Testis (tissue), 2 donors: ENCODE results near the gene LCE2A.

Experiments used
- POLR2A ChIP-seq: fragments of 450-650 bp; IDR thresholded peaks from one replicate; pipeline ENCODE4 v1.6.1; 2017; ENCODE audit warnings: antibody characterized with exemption, mild to moderate bottlenecking, moderate library complexity
- TF ChIP-seq, protein P1 (sequence below), 3 experiments: fragments of 450-650 bp in 2 of 3; fragments of 200-600 bp in 1 of 3; sonication (generic) in 1 of 3; IDR thresholded peaks; one replicate each; pipeline ENCODE4 v1.5.1; 2016 to 2019; ENCODE audit warnings: antibody characterized with exemption in 3 of 3, mild to moderate bottlenecking in 2 of 3, moderate library complexity in 1 of 3

DNA sequence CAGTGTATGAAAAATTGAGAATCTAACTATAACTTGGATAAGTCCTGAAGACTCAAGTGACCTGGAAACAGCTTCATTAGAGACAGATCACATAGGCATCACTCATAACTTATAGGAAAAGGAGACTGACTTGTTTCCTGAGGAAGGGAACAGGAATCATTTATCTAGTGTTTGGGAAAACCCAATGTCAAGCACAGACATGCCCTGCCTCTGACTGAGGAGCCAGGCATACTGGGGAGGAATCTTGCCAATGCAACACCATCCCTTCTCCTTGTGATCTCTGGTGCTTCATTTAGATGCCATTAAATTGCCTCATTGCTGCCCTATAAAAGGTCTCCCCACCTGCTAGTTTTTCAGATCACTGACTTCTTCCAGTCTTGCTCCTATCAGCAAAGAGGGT, 20.1 kb downstream of the LCE2A start:
- TF ChIP-seq, protein P1, sequence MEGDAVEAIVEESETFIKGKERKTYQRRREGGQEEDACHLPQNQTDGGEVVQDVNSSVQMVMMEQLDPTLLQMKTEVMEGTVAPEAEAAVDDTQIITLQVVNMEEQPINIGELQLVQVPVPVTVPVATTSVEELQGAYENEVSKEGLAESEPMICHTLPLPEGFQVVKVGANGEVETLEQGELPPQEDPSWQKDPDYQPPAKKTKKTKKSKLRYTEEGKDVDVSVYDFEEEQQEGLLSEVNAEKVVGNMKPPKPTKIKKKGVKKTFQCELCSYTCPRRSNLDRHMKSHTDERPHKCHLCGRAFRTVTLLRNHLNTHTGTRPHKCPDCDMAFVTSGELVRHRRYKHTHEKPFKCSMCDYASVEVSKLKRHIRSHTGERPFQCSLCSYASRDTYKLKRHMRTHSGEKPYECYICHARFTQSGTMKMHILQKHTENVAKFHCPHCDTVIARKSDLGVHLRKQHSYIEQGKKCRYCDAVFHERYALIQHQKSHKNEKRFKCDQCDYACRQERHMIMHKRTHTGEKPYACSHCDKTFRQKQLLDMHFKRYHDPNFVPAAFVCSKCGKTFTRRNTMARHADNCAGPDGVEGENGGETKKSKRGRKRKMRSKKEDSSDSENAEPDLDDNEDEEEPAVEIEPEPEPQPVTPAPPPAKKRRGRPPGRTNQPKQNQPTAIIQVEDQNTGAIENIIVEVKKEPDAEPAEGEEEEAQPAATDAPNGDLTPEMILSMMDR (IDR thresholded peaks at IDR 0.05): no peak
- TF ChIP-seq POLR2A: no peak
